BLaER1 (cell line): Measurements from ENCODE around the gene SMIM35.

ENCODE experiments used
- H3K27ac ChIP-seq: shearing (Covaris generic); formaldehyde crosslinking; 2 replicates; pipeline ENCODE4 v1.8.1; 2022
- H3K27me3 ChIP-seq: shearing (Covaris generic); formaldehyde crosslinking; 2 replicates; pipeline ENCODE4 v1.8.1; 2022
- H3K36me3 ChIP-seq: shearing (Covaris generic); formaldehyde crosslinking; 2 replicates; pipeline ENCODE4 v1.8.1; 2022
- H3K4me1 ChIP-seq: shearing (Covaris generic); formaldehyde crosslinking; 2 replicates; pipeline ENCODE4 v1.8.1; 2022
- H3K4me2 ChIP-seq: shearing (Covaris generic); formaldehyde crosslinking; 2 replicates; pipeline ENCODE4 v1.8.1; 2022
- H3K4me3 ChIP-seq: shearing (Covaris generic); formaldehyde crosslinking; 2 replicates; pipeline ENCODE4 v1.8.1; 2022
- H3K9ac ChIP-seq: shearing (Covaris generic); formaldehyde crosslinking; 2 replicates; pipeline ENCODE4 v1.8.1; 2022
- H3K9me3 ChIP-seq: shearing (Covaris generic); formaldehyde crosslinking; 2 replicates; pipeline ENCODE4 v1.8.1; 2022
- H4K20me1 ChIP-seq: shearing (Covaris generic); formaldehyde crosslinking; 2 replicates; pipeline ENCODE4 v1.8.1; 2022
- Cebpa-rat ChIP-seq: shearing (Covaris generic); IDR thresholded peaks from 2 replicates; pipeline ENCODE4 v1.8.1; 2022

Gene SMIM35

DNA sequence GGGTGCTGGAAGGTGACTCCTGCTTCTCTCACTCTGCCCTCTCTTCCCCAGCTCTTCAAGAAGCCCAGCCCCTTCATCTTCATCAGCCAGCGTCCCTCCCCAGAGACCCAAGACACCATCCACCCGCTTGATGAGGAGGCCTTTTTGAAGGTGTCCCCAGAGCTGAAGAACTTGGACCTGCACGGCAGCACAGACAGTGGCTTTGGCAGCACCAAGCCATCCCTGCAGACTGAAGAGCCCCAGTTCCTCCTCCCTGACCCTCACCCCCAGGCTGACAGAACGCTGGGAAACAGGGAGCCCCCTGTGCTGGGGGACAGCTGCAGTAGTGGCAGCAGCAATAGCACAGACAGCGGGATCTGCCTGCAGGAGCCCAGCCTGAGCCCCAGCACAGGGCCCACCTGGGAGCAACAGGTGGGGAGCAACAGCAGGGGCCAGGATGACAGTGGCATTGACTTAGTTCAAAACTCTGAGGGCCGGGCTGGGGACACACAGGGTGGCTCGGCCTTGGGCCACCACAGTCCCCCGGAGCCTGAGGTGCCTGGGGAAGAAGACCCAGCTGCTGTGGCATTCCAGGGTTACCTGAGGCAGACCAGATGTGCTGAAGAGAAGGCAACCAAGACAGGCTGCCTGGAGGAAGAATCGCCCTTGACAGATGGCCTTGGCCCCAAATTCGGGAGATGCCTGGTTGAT is 88.0 kb downstream of the SMIM35 start:
- Histone ChIP-seq H3K4me3 (no peak overlapping the region), H3K4me1 (peaks cover 21% of the 10 kb centered on the region), H4K20me1 (no peaks in the 10 kb centered on the region), H3K4me2 (no peak overlapping the region), H3K27me3 (no peaks in the 10 kb centered on the region), H3K9ac (no peak overlapping the region), H3K9me3 (no peaks in the 10 kb centered on the region), H3K27ac (no peak overlapping the region), H3K36me3 (no peaks in the 10 kb centered on the region)
- no peak for TF ChIP-seq Cebpa-rat

DNA sequence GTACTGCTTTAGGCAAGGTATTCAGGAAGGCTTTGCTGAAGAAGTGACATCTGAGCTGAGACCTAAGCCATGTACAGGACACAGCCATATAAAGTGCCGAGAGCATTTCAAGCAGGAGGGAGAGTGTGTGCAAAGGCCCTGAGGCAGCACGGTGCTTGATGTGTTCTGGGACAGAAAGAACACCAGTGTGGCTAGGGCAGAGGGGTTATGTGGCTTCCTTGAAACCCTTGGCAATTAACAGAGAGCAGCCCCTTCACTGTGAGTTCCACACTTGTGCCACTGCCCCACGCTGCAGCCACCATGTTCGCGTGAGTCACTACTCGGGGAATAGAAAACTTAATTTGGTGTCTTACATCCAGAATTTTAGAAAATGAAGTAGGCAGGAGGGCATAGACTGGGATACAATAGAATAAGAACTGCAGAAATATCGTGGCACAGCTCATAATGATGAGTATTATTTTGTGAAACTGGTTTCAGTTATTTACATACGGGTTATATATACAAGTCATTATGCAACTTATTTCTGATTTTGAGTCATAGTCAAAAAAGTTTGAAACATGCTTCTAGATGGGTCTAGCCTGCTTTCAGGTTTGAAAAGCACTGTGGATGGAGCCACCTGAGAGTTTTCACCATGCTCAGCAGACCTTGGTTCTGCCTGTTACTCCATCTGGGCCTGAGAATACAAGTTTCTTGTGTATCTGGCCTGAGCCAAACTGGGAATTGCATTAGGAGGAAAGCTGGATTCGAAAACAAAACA is 88.8 kb downstream of the SMIM35 start:
- no peaks in the 10 kb centered on the region for H3K9me3 ChIP-seq
- H3K4me1 ChIP-seq = peaks cover 15% of the 10 kb centered on the region
- H3K27me3 ChIP-seq = no peaks in the 10 kb centered on the region
- no peaks in the 10 kb centered on the region for H4K20me1 ChIP-seq
- H3K27ac ChIP-seq = no peak overlapping the region
- no peak overlapping the region for H3K4me2 ChIP-seq
- TF ChIP-seq Cebpa-rat = no peak
- H3K9ac ChIP-seq = no peak overlapping the region
- H3K36me3 ChIP-seq = no peaks in the 10 kb centered on the region
- H3K4me3 ChIP-seq = no peak overlapping the region

DNA sequence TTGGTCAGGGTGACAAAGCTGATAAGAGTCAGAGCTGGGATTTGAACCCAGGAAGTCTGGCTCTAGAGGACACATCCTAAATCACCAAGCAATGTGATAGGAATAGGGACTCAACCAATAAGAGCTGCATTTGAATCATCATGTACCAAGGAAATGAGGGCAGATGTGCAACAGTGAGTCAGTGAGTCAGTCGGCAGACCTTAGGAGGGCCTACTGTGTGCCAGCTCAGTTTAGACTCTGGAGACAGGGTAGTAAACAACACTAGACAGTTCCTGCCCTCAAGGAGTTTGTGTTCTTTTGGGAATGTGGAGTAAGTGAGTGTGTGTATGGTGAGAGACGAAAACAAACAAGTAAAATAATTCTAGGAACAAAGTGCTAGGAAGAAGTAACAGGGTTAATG is 89.4 kb downstream of the SMIM35 start:
- H3K36me3 ChIP-seq = no peaks in the 10 kb centered on the region
- H4K20me1 ChIP-seq = no peaks in the 10 kb centered on the region
- H3K4me1 ChIP-seq = peaks cover 9% of the 10 kb centered on the region
- no peak overlapping the region for H3K4me3 ChIP-seq
- H3K27me3 ChIP-seq = no peaks in the 10 kb centered on the region
- H3K4me2 ChIP-seq = no peak overlapping the region
- TF ChIP-seq Cebpa-rat = no peak
- H3K9ac ChIP-seq = no peak overlapping the region
- no peak overlapping the region for H3K27ac ChIP-seq
- no peaks in the 10 kb centered on the region for H3K9me3 ChIP-seq

DNA sequence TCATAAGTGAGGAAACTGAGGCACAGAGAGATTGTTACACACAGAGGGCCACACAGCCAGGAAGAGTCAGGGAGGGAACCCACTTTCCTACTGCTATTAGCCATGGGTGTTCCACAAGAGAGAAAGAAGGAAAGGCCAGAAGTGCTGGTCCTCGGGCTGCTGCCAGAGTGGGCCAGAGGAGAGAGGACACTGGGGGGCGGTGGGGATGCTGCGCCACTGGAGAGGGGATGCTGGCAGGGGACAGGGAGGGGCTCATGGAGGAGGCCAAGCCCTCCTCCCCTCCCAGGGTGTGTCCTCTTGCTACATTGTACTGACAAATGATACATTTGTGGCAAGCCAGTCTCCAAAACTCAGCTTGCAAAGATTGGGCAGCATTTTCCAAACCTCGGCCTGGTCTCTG is 90.7 kb downstream of the SMIM35 start:
- TF ChIP-seq Cebpa-rat = no peak
- no peak overlapping the region for H3K9ac ChIP-seq
- no peaks in the 10 kb centered on the region for H3K36me3 ChIP-seq
- H3K4me3 ChIP-seq = no peak overlapping the region
- H3K4me2 ChIP-seq = no peak overlapping the region
- H3K27ac ChIP-seq = no peak overlapping the region
- no peaks in the 10 kb centered on the region for H3K9me3 ChIP-seq
- H3K27me3 ChIP-seq = no peaks in the 10 kb centered on the region
- no peaks in the 10 kb centered on the region for H4K20me1 ChIP-seq
- no peaks in the 10 kb centered on the region for H3K4me1 ChIP-seq

DNA sequence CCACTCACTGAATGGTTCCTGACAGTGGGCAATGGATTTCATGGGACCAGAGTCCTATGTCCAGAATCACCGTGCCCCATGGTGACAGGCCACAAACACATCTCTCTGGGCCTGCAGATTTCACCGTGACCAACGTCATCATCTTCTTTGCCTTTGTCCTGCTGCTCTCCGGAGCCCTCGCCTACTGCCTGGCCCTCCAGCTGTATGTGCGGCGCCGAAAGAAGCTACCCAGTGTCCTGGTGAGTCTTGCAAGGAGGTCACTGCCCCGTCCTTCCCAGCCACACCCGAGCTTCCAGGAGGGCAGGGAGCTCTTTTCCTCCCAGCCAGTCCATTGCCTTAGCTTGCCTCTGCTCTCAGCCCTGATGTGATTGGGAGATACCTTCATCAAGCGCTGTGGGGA is 91.3 kb downstream of the SMIM35 start:
- Histone ChIP-seq H3K9me3 (no peaks in the 10 kb centered on the region), H3K27me3 (no peaks in the 10 kb centered on the region), H3K27ac (no peak overlapping the region), H3K4me1 (no peaks in the 10 kb centered on the region), H3K9ac (no peak overlapping the region), H3K4me3 (no peak overlapping the region), H3K36me3 (no peaks in the 10 kb centered on the region), H4K20me1 (no peaks in the 10 kb centered on the region), H3K4me2 (no peak overlapping the region)
- TF ChIP-seq Cebpa-rat = no peak

DNA sequence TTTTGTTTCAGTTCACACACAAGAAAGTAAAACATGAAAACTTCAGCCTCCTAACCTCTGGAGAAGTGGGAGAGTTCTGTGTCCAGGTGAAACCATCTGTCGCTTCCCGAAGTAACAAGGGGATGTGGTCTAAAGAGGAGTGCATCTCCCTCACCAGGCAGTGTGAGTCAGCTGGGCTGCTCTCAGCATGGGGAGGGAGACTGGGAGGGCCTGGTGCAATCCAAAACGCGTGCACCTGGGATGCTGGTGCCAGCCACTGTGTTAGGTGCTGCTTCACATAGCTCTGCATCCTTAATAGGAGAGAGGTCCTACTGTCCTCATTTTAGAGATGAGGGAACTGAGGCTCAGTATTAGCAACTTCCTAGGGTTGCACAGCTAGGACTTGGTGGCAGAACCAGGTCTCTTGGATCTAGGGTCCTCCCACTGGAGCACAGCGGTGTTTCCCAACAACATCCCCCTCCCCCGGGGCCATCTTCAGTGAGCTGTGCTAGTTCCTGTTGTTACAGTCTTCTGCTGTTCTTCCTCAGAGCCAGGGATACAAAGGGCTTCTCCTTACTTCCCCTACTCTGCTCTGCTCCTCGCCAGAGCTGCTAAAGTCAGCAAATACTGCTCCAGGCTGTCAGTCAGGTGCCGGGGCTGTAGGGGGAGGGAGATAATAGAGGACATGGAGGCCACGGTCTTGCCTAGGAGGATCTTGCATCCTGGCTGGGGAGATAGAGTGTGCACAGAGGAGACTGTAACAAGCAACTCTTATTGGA is 92.6 kb downstream of the SMIM35 start:
- no peak overlapping the region for H3K4me3 ChIP-seq
- H3K27me3 ChIP-seq = peaks cover 2% of the 10 kb centered on the region; the same call in 1 of the 2 replicates
- H3K4me2 ChIP-seq = no peak overlapping the region
- no peaks in the 10 kb centered on the region for H3K36me3 ChIP-seq
- no peaks in the 10 kb centered on the region for H3K9me3 ChIP-seq
- no peaks in the 10 kb centered on the region for H3K4me1 ChIP-seq
- TF ChIP-seq Cebpa-rat = no peak
- H3K9ac ChIP-seq = no peak overlapping the region
- no peak overlapping the region for H3K27ac ChIP-seq
- no peaks in the 10 kb centered on the region for H4K20me1 ChIP-seq

DNA sequence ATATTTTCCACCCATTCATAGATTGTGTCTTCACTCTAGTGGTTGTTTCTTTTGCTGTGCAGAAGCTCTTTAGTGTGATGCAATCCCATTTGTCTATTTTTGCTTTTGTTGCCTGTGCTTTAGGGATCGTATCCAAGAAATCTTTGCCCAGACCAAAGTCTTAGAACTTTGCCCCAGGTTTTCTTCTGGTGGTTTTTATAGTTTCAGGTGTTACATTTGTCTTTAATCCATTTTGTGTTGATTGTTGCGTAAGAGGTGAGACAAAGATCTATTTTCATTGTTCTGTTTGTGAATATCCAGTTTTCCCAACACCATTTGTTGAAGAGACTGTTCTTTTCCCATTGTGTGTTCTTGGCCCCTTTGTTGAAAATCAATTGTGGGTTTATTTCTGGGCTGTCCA is 94.1 kb downstream of the SMIM35 start:
- H3K9ac ChIP-seq = no peak overlapping the region
- H3K36me3 ChIP-seq = no peaks in the 10 kb centered on the region
- H4K20me1 ChIP-seq = peaks cover 4% of the 10 kb centered on the region; the same call in 1 of the 2 replicates
- H3K4me1 ChIP-seq = peaks cover 10% of the 10 kb centered on the region
- H3K27me3 ChIP-seq = peaks cover 18% of the 10 kb centered on the region
- no peaks in the 10 kb centered on the region for H3K9me3 ChIP-seq
- no peak; the same call in 1 of the 2 replicates for TF ChIP-seq Cebpa-rat
- H3K27ac ChIP-seq = no peak overlapping the region
- no peak overlapping the region for H3K4me2 ChIP-seq
- H3K4me3 ChIP-seq = no peak overlapping the region

DNA sequence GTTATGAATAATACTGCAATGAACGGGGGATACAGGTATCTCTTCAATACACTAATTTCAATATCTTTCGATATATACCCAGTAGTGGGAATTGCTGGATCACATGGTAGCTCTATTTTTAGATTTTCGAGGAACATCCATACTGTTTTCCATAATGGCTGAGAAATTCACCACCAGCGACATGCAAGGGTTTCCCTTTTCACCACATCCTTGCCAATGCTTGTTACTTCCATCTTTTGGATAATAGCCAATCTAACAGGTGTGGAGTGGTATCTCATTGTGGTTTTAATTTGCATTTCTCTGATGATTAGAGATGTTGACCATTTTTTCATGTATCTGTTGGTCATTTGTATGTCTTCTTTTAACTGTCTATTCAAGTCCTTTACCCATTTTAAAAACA is 94.6 kb downstream of the SMIM35 start:
- Histone ChIP-seq H4K20me1 (peaks cover 6% of the 10 kb centered on the region; the same call in 1 of the 2 replicates), H3K4me2 (no peak overlapping the region)

DNA sequence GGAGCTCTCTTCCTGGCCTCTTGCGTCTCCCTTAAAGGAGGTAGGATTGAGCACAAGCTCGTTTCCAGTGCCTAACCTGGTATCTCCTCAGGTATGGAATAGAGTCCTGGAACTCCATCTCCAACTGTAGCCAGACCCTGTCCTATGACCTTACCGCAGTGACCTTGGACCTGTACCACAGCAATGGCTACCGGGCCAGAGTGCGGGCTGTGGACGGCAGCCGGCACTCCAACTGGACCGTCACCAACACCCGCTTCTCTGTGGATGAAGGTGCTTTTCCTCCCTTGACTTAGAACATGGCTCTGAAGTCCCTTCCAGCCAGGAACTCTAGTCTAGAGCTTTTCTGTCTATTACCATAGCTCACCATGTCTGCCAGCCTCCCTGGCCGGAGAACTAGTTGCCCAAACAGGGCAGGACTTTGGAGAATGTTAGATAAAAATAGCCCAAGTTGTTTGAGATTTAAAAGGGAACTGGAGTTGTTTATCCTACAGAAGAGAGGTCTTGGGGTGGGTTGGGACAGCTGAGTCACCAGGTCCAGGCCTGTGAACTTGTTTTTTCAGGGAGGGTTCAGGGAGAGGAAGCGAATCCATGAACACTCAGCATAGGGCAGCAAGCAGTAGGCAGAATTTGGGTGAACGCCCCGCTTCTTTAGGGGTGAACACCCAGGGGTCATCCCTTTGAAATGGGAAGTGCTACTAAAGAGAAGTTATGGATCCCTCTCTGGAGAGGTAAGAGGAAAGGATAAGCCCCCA is 97.2 kb downstream of the SMIM35 start:
- TF ChIP-seq Cebpa-rat = no peak
- Histone ChIP-seq H3K9ac (no peak overlapping the region), H3K36me3 (no peaks in the 10 kb centered on the region), H3K9me3 (no peaks in the 10 kb centered on the region), H3K27me3 (peaks cover 49% of the 10 kb centered on the region), H3K4me3 (no peak overlapping the region), H3K27ac (no peak overlapping the region), H4K20me1 (peaks cover 6% of the 10 kb centered on the region; the same call in 1 of the 2 replicates), H3K4me1 (peaks cover 33% of the 10 kb centered on the region), H3K4me2 (no peak overlapping the region)

More for the DNA sequence above, 94.6 kb downstream of the SMIM35 start:
- peaks cover 23% of the 10 kb centered on the region for H3K27me3 ChIP-seq
- no peak overlapping the region for H3K27ac ChIP-seq
- H3K4me3 ChIP-seq = no peak overlapping the region
- no peaks in the 10 kb centered on the region for H3K36me3 ChIP-seq
- no peak overlapping the region for H3K9ac ChIP-seq
- H3K9me3 ChIP-seq = no peaks in the 10 kb centered on the region
- peaks cover 15% of the 10 kb centered on the region for H3K4me1 ChIP-seq
- TF ChIP-seq Cebpa-rat = no peak
